DMS 273 treated with DMSO at 0.1 percent for 48 hours (cell line): ENCODE data around the gene BTD.
A peak's percentile ranks its signal among the peaks of the same experiment; 100 is the strongest.
"Not testable (repeated sequence)": the region's sequence is repeated elsewhere in the genome, so short reads cannot be mapped to it uniquely, and the experiment has no call there.

Source experiments
- DNase-seq: peaks from one replicate; lab custom pipeline; 2025; lab: John Stamatoyannopoulos, UW

The BTD gene

DNA sequence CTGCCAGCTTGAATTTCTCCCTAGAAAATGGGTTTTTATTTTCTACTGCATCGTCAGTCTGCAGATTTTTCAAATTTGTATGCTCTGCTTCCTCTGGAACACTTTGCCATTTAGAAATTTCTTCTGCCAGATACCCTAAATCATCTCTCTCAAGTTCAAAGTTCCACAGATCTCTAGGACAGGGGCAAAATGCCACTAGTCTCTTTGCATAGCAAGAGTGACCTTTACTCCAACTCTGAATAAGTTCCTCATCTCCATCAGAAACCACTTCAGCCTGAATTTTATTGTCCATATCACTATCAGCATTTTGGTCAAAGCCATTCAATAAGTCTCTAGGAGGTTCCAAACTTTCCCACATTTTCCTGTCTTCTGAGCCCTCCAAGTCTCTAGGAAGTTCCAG lies 3.0 kb downstream of the BTD start:
- not testable (repeated sequence) for DNase-seq

DNA sequence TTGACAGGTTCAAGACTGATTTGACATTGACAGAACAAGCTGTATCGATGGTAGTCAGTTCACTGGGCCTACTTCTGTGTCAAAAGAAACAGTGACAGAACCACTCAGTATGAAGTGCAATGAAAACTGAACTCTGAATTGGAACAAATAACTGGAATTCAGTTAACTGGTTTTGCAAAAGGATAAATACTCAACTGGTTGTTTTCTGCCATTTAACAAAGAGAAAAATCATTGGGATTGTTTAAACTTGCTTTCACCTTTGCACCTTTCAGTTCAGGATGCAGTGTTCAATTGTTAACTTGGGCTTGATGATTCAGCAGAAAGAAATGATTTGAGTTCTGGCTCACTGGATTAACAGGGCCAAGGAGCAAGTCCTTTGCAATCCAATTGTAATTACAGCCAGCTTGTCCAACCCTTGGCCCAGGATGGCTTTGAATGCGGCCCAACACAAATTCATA lies 4.9 kb downstream of the BTD start:
- no peak for DNase-seq

DNA sequence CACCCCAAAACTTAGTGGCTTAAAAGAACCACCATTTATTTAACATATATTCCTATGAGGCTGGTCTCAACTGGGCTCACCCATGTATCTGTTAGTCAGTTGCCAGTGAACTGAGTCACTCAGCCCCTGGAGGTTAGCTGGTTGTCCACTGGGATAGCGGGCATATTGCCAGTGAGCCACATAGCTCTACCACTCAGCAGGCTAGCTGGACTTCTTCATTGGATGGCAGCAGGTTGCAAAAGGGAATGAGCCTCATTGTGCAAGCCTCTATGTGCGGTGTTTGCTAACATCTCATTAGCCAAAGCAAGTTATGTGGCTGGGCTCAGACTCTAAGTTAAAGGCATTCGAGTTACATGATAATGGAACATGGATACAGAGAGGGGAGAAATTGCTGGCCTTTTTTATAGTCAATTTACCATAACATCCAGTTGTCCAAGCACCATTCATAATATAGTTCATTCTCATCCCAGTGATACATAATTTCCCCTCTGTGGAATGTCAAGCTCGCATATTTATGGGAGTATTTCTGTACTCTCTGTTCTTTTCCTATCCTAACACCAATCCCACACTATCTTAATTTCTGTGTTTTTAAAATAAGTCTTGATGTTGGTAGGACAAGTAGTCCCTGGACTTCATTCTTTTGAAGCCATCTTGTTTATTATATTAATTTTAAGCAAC lies 8.7 kb downstream of the BTD start:
- DNase-seq: no peak

DNA sequence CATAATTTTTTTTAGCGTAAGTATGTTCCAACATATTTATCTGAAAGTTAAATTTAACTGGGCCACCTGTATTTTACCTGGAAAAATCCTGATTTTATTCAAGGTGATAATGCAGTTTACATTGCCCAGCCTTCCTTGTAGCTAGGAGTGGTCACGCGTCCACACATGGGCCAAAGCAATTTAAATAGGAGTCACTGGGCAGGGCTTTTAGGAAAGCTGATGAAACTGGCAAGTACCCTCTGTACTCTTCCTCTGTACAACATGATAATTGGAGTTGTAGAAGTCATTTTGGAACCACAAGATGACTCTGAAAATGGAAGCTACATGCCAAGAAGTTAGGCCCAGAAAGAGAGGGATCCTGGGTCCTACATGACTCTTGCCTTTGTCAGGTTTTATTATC lies 9.5 kb downstream of the BTD start:
- DNase-seq: no peak

DNA sequence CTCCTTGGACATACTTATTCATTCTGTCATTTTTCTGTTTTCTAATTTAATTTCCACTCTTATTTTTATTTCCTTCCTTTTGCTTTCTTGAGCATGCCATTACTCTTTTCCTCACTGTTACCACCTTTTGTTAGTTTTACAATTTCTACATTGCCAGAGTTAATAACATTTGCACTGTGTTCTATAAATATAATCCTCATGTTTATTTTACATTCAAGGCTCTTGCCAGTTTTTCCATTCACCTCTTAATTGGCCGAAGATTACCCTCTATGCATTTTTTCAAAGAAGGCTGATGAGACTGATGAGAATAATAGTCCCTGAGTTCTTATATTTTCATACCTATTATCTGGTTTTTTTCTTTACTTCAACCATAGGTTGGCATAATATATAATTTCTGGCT lies 10.5 kb downstream of the BTD start:
- DNase-seq: no peak

DNA sequence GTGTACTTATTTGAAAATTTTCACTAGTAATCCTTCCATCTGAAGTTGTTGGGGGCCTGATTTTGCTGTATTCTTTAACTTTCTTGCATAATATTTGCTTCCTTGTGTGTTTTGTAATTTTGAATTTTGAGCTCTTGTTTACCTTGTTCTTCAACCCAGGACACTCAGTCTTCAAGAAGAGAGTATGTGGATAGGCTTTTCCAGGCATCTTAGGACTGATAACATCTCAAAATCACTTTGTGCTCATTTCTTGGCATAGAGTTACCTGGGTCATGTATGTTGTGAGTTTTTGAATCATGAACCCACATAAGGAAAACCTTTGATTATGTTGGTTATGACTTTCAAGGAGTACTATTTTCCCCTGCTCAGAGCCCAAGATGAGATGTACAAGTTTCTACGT lies 13.4 kb downstream of the BTD start:
- no peak for DNase-seq

DNA sequence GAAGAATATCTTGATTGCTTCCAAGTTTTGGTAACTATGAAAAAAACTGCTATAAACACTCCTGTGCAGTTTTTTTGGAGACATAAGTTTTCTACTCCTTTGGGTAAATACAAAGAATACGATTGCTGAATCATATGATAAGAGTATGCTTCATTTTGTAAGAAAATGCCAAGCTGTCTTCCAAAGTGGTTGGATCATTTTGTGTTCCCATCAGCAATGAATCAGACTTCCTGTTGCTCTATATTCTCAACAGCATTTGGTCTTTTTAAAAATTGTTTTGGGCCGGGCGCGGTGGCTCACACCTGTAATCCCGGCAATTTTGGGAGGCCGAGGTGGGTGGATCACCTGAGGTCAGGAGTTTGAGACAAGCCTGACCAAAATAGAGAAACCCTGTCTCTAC lies 14.5 kb downstream of the BTD start:
- no peak for DNase-seq

DNA sequence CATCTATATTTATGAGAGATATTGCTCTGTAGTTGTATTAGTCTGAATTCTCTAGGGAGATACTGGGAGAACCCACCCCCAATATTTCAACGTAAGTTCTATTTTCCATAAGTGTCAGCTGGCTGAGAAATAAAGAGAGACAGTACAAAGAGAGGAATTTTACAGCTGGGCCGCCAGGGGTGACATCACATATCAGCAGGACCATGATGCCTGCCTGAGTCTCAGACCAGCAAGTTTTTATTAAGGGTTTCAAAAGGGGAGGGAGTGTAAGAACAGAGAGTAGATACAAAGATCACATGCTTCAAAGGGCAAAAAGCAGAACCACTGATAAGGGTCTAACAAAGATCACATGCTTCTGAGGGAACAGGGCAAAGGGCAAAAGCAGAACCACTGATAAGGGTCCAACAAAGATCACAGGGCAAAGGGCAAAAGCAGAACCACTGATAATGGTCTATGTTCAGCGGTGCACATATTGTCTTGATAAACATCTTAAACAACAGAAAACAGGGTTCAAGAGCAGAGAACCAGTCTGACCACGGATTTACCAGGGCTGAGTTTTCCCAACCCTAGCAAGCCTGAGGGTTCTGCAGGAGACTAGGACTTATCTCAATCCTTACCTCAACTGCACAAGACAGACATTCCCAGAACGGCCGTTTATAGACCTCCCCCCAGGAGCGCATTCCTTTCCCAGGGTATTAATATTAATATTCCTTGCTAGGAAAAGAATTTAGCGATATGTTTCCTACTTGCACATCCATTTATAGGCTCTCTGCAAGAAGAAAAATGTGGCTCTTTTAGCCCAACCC lies 18.3 kb downstream of the BTD start:
- not testable (repeated sequence) for DNase-seq

DNA sequence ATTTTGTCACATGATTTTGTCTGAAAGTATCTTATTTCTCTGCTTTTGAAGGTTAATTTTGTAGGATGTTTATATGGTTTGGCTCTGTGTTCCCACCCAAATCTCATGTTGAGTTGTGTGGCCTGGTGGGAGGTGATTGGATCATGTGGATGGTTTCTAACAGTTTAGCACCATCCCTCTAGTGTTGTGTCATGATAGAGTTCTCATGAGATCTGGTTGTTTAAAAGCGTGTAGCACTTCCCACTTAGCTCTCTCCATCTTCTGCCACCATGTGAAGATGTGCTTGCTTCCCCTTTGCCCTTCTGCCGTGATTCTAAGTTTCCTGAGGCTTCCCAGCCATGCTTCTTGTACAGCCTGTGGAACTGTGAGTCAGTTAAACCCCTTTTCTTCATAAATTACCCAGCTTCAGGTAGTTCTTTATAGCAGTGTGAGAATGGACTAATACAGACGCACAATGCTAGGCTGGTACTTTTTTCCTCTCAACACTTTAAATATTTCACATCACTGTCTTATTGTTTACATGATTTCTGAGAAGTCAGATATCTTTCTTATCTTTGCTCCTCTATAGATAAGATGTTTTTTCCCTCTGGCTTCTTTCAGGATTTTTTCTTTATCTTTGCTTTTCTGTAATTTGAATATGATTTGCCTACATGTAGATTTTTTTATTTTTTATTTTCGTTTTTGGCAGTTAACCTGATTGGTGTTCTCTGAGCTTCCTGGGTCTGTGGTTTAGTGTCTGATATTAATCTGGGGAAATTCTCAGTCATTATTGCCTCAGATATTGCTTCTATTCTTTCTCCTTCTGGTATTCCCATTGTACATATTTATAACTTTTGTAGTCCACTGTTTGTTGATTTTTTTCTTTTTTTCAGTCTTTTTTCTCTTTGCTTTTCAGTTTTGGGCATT lies 22.2 kb downstream of the BTD start:
- DNase-seq: no peak

DNA sequence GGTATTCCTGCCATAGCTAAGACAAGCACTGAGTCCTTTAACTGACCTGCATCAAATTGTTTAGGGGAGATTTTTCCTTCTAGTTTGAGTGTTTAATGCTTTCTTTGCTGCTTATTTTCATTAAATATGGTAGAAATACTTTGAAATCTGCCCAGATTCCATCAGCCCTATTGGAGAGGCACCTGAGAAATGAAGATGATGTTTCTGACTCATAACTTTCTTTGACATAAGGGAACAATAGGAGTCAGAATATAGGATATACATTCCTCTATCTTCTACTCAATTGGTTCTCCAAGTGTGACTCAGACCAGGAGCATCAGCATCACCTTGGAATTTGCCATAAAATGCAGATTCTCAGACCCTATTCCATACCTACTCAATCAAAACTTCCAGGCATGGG lies 27.4 kb downstream of the BTD start:
- no peak for DNase-seq

DNA sequence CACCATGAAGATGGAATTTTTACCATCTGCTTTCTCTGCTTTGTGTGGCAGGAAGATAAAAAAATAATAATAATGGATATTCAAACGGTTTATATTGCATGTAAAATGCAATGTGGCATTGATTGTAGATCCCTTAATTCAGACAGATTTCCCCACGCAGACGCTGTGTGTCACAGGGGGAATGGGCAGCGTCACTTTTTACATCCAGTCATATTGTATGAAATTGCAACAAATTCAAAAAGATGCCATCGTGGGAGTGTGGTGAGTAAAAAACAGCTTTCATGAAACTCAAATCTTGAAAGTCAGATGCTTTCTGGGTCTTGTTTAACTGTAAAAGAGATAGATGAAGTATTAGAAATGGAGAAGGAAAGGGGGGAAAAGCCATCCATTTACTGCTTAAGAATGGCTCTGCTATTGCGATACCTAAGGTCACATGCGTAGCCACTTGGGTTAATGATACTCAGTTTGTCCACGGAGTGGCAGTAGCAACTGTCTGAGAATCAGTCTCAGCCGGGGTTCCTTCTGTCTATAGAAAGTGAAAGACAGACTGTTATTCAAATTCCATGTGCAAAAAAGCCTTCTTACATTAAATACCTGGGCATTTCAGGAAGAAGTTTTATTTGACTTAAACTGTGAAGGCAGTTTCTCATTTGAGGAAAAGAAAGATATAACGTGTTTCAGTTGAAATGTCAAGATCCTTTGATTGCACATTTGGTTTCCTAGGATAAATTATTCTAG lies 28.5 kb downstream of the BTD start:
- peak; percentile 19 for DNase-seq

DNA sequence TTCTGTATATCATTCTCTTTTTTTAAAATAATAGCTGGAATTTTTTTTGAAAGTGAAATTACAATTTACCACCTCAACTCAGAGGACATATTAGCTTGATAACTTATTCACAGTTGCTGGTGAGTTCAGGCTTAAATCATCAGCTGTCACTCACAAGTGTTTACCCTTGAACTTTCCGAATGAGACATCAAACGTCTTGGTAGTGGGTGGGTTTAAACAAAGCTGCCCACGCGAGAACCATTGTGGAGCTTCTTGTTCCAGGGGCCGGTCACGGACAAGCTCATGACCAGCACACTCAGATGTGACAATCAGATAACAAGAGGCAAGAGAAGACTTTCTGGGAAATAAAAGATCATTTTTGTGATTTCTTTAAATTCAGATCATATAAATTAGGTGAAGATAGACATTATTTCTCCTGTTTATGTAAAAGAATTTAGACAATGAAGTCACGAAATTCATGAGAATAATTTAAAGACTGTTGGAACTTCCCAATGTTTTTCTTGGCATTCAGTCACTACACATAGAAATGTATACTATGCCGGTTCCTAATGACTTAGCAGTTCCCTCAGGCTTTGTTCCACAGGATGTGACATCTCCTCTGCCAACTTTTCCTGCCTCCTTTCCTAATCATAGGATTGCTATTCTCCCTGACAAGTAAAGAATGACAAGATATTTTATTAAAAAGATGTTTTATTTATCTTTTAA lies 29.3 kb downstream of the BTD start:
- no peak for DNase-seq

DNA sequence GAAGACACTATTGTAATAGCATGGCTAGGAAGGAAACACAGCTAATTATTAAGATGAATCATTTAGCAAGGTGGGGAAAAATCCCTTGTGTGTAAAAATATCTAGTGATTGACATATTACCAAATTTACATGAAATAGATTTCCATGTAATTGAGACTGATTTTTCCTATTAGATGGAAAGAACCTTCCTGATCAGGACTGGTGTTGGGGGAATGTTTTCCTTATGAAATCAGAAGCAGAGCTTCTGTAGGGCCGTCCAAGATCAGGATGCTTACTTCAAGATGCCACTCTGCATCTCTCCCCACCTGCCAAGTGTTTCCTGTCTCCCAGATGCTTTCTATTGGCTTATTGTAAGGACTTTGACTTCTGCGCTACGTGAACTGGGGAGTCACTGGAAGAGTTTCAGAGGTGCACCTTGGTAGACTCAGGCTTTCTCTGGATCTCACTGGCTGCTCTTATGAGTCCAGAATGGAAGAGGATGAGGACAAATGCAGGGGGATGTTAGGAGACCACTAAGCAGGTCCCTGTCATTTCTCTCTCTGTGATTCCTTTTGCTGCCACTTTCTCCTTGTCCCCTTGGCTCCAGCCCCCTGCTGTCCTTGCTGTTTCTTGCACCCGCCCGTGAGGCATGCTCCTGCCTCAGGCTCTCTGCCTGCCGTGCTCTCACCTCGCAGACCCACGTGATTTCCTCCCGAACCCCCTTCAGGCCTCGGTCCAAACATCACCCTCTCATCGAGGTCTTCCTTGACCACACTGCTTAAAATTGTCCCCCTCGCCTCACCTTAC lies 30.1 kb downstream of the BTD start:
- no peak for DNase-seq

DNA sequence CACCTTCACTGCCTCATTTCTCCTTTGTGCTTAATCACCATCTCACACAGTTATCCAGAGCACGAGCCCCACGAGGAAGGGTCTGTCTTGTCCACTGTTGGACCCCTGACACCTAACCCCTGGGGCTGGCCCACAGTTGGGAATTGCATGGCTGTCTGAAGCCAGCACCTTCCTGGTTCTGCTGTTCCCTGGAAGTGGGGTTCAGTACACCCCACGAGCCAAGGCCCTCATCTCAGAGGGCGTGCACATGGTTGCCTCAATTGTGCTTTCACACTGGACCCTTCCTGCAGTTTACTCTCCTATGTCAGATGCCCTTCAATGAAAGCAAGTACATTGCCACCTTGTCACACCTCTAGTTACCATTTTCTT lies 30.7 kb downstream of the BTD start:
- DNase-seq: no peak

DNA sequence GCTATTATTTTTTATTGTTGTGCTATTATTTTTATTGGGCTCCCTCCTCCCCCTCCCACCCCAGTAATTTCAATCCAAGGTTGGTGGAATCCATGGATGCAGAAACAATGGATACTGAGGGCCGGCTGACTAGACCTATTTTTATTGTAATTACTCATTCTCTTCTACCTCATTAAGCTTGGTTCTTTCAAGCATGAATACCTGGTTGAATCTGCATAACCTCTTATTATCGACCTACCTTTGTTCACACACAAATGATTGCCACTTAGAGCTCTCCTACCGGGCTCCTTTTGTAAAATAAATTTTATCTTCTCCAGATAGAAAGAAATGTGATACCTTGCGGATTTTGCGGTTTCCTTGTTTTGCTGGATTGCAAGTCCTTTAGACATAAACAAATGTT lies 31.6 kb downstream of the BTD start:
- no peak for DNase-seq

DNA sequence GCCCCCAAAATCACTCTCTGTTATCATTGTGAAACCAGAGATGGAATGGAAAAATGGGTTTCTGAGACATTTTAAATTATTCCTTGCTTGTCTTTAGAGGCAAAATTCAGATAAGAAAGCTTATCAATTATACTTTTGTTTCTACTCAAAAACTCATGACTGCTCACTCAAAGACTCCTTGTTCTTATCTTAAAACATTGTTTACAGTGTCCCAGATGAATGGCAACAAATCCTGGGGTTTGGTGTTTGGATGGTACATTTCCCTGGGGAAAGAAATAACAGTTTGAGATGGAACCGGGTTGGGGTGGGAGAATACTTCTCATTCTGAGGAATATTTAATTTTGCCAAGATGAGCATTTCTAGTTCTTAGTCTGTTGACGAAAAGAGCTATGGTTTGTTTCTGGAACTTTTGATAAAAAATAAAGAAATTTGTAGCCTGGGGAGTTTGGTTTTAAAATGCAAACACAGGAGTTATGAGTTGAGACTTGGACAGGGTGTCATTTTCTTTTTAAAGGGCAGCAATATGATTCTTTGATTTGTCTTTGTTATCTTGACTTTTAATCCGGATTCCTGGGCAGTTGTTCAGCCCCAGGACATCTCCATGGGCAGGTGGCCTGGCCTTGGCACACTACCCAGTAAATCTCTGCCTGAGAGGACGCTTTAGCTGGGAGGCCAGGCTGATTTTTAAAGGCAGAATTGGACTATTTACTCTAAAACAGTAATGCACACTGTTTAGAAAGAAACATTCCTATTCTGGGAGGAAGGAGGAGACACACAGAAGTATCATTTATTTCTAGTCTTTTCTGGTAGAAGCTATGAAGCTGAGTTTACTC lies 32.4 kb downstream of the BTD start:
- no peak for DNase-seq

DNA sequence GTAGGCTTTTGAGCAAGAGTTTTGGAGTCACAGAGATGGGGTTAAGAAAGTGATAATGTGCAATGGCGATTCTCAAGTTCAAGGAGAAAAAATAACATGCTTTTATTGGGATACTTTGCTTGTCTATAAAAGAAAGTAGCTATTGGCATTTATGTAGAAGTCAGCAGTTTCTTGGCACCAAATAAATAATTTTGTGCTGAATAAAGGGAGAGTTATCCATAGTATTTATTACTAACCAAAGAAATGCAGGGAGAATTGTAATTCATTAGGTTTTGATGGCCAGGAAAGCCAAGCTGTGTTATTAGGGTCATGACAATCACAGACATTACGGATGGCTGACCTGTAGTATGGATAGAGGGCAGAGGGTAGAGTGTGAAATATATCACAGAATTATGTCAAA lies 33.1 kb downstream of the BTD start:
- DNase-seq: no peak

DNA sequence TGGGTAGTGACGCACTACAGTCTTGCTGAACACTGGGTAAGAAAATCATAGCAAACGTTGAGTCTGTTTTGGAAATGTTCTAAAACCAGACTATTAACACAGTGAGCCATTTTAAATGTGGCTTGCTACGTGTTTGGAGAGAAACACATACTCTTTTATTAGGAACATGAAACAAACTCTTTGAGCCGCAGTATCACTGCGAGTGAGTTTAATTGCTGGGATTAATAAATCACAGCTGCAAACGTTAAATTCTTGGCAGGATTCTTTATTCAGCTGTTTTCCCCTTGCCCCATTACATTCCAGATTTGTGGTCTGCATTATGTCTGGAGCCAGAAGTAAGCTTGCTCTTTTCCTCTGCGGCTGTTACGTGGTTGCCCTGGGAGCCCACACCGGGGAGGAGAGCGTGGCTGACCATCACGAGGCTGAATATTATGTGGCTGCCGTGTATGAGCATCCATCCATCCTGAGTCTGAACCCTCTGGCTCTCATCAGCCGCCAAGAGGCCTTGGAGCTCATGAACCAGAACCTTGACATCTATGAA lies 33.6 kb downstream of the BTD start:
- DNase-seq: no peak

DNA sequence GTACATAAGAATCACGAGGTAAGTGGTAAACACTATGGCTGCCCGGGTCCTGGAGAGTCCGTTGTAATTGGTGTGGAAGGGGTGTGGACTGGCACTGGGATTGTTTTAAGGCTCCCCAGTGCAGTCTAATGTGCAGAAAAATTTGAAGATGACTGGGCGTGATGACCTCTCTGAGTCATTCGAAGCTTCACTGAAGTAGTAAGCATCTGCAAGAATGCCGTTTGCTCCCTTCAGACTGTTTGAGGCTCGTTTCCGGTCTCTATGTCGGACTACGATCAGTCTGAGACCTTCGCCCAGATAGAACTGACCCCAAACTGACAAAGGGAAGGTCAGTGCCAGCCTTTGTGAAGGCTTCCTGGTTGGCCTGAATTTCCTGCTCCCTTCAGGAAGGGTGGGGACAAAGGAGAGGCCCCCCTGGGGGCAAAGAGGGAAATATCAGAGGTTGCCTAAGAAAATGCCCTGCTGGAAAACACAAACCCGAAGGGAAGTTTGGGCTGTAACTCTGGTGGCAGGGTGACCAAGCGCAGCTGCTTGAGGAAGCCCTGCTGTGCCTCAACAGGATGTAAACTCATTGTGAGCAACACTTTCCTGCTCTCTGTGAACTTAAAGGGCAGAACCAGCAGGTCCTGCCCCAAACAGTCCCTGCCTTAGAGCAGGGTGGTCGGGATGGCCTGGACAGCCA lies 34.6 kb downstream of the BTD start:
- no peak for DNase-seq
